ENCODE measurements around the gene TANGO2.

TANGO2 gene

GRCh38 chr22:20052309-20053259 lies 31.7 kb downstream of the TANGO2 start:
- no peak for DNase-seq (ENCODE audit: low spot score)

GRCh38 chr22:20053407-20054033 lies 32.6 kb downstream of the TANGO2 start:
- no peak for DNase-seq (ENCODE audit: low spot score)
- no peak for TF ChIP-seq CTCF (IDR thresholded peaks at IDR 0.05; ENCODE audit: extremely low read depth, missing control alignments)

More at GRCh38 chr22:20052309-20053259, 31.7 kb downstream of the TANGO2 start:
- TF ChIP-seq CTCF (IDR thresholded peaks at IDR 0.05; ENCODE audit: extremely low read depth, missing control alignments) = no peak

- no peak for TF ChIP-seq CTCF (IDR thresholded peaks at IDR 0.05; ENCODE audit: extremely low read depth, missing control alignments)
- DNase-seq (ENCODE audit: low spot score) = no peak
Observed at GRCh38 chr22:20054034-20054427, 33.1 kb downstream of the TANGO2 start.

- no peak for TF ChIP-seq CTCF (IDR thresholded peaks at IDR 0.05; ENCODE audit: extremely low read depth, missing control alignments)
- no peak for DNase-seq (ENCODE audit: low spot score)
Observed at GRCh38 chr22:20054485-20054884, 33.6 kb downstream of the TANGO2 start.

GRCh38 chr22:20055144-20055543 lies 34.2 kb downstream of the TANGO2 start:
- no peak for TF ChIP-seq CTCF (IDR thresholded peaks at IDR 0.05; ENCODE audit: extremely low read depth, missing control alignments)
- DNase-seq (ENCODE audit: low spot score) = no peak

GRCh38 chr22:20055654-20056053 lies 34.7 kb downstream of the TANGO2 start:
- no peak for TF ChIP-seq CTCF (IDR thresholded peaks at IDR 0.05; ENCODE audit: extremely low read depth, missing control alignments)
- DNase-seq (ENCODE audit: low spot score) = no peak

GRCh38 chr22:20056161-20056560 lies 35.3 kb downstream of the TANGO2 start:
- TF ChIP-seq CTCF (IDR thresholded peaks at IDR 0.05; ENCODE audit: extremely low read depth, missing control alignments) = no peak
- no peak for DNase-seq (ENCODE audit: low spot score)
